HEK293 (cell line): Measurements from ENCODE around the gene SH2D7.

ENCODE experiments used
- CTCF ChIA-PET: fragments of 350-600 bp; formaldehyde crosslinking; extraction: SDS; loops from one replicate; lab custom pipeline; 2021; ENCODE audit warnings: antibody characterized with exemption; lab: Yijun Ruan, JAX
- POLR2A ChIA-PET: fragments of 300-600 bp; formaldehyde crosslinking; extraction: SDS; loops from one replicate; lab custom pipeline; 2020; ENCODE audit warnings: antibody characterized with exemption, inconsistent platforms; lab: Yijun Ruan, JAX
- H3K27ac ChIP-seq: fragments of 200-500 bp; sonication (Bioruptor generic); 2 replicates; pipeline ENCODE4 v1.5.1; 2014; ENCODE audit warnings: low read depth, low read length, control low read depth, inconsistent platforms; ENCODE audit errors: extremely low read depth
- H3K36me3 ChIP-seq, 2 experiments: fragments of 200-500 bp in 1 of 2; sonication (Bioruptor generic) in 1 of 2; 1 replicate in 1 of 2; 2 replicates in 1 of 2; pipeline ENCODE4 v1.5.1; 2014 to 2017; ENCODE audit warnings: inconsistent platforms in 2 of 2, low read length in 2 of 2; ENCODE audit not compliant: control insufficient read depth in 2 of 2, insufficient read depth in 1 of 2
- H3K4me1 ChIP-seq: fragments of 200-500 bp; sonication (Bioruptor generic); 2 replicates; pipeline ENCODE4 v1.5.1; 2014; ENCODE audit warnings: mild to moderate bottlenecking, low read length, inconsistent platforms; ENCODE audit not compliant: control insufficient read depth, insufficient read depth
- H3K4me3 ChIP-seq: 2 replicates; pipeline ENCODE4 v1.5.1; 2011; ENCODE audit warnings: low read depth, mild to moderate bottlenecking, control low read depth, low read length, moderate library complexity
- H3K9me3 ChIP-seq: fragments of 200-500 bp; sonication (Bioruptor generic); 2 replicates; pipeline ENCODE4 v1.5.1; 2014; ENCODE audit warnings: low read depth, low read length, inconsistent platforms; ENCODE audit not compliant: control insufficient read depth, insufficient read depth
- KLF1 ChIP-seq: fragments of 450-650 bp; formaldehyde crosslinking; IDR thresholded peaks from 2 replicates; pipeline ENCODE4 v1.5.1; 2016; ENCODE audit warnings: missing biosample characterization, missing genetic modification characterization
- MYNN ChIP-seq: fragments of 450-650 bp; formaldehyde crosslinking; IDR thresholded peaks from 2 replicates; pipeline ENCODE4 v1.5.1; 2016; ENCODE audit warnings: missing biosample characterization, missing genetic modification characterization, borderline replicate concordance
- TCF7L2 ChIP-seq: IDR thresholded peaks from 2 replicates; pipeline ENCODE4 v1.6.1; 2011; ENCODE audit warnings: low read depth, mild to moderate bottlenecking, inconsistent platforms, low read length, moderate library complexity, borderline replicate concordance
- ZBTB8A ChIP-seq: fragments of 450-650 bp; formaldehyde crosslinking; IDR thresholded peaks from 2 replicates; pipeline ENCODE4 v1.5.1; 2016; ENCODE audit warnings: missing biosample characterization, missing genetic modification characterization
- ZNF146 ChIP-seq: fragments of 450-650 bp; formaldehyde crosslinking; IDR thresholded peaks from 2 replicates; pipeline ENCODE4 v1.5.1; 2016; ENCODE audit warnings: missing biosample characterization, missing genetic modification characterization
- ZNF155 ChIP-seq: fragments of 450-650 bp; formaldehyde crosslinking; IDR thresholded peaks from 2 replicates; pipeline ENCODE4 v1.5.1; 2016; ENCODE audit warnings: missing biosample characterization, missing genetic modification characterization
- ZNF169 ChIP-seq: fragments of 450-650 bp; formaldehyde crosslinking; IDR thresholded peaks from 2 replicates; pipeline ENCODE4 v1.5.1; 2016; ENCODE audit warnings: missing biosample characterization, missing genetic modification characterization
- ZNF248 ChIP-seq: fragments of 450-650 bp; formaldehyde crosslinking; IDR thresholded peaks from 2 replicates; pipeline ENCODE4 v1.5.1; 2017; ENCODE audit warnings: missing biosample characterization, missing genetic modification characterization
- ZNF266 ChIP-seq: fragments of 450-650 bp; formaldehyde crosslinking; IDR thresholded peaks from 2 replicates; pipeline ENCODE4 v1.5.1; 2016; ENCODE audit warnings: missing biosample characterization, missing genetic modification characterization, low read depth
- ZNF354C ChIP-seq: fragments of 450-650 bp; formaldehyde crosslinking; IDR thresholded peaks from 2 replicates; pipeline ENCODE4 v1.5.1; 2016; ENCODE audit warnings: missing biosample characterization, missing genetic modification characterization, low read depth, borderline replicate concordance
- ZNF513 ChIP-seq: fragments of 450-650 bp; IDR thresholded peaks from 2 replicates; pipeline ENCODE4 v1.5.1; 2018; ENCODE audit warnings: missing biosample characterization, missing genetic modification characterization
- ZNF521 ChIP-seq: fragments of 450-650 bp; formaldehyde crosslinking; IDR thresholded peaks from 2 replicates; pipeline ENCODE4 v1.5.1; 2017; ENCODE audit warnings: missing biosample characterization, mild to moderate bottlenecking, missing genetic modification characterization
- ZNF544 ChIP-seq: fragments of 450-650 bp; formaldehyde crosslinking; IDR thresholded peaks from 2 replicates; pipeline ENCODE4 v1.5.0; 2017; ENCODE audit warnings: missing biosample characterization, missing genetic modification characterization
- ZNF558 ChIP-seq: fragments of 450-650 bp; formaldehyde crosslinking; IDR thresholded peaks from 2 replicates; pipeline ENCODE4 v1.5.1; 2016; ENCODE audit warnings: missing biosample characterization, missing genetic modification characterization
- ZNF585B ChIP-seq: fragments of 450-650 bp; formaldehyde crosslinking; IDR thresholded peaks from 2 replicates; pipeline ENCODE4 v1.5.1; 2016; ENCODE audit warnings: missing biosample characterization, missing genetic modification characterization
- ZNF624 ChIP-seq: fragments of 450-650 bp; formaldehyde crosslinking; IDR thresholded peaks from 2 replicates; pipeline ENCODE4 v1.5.1; 2017; ENCODE audit warnings: missing biosample characterization, missing genetic modification characterization
- ZNF777 ChIP-seq: fragments of 450-650 bp; formaldehyde crosslinking; IDR thresholded peaks from 2 replicates; pipeline ENCODE4 v1.5.1; 2017; ENCODE audit warnings: missing biosample characterization, missing genetic modification characterization, borderline replicate concordance
- ZSCAN16 ChIP-seq: fragments of 450-650 bp; formaldehyde crosslinking; IDR thresholded peaks from 2 replicates; pipeline ENCODE4 v1.5.1; 2016; ENCODE audit warnings: missing biosample characterization, missing genetic modification characterization
- ZSCAN18 ChIP-seq: fragments of 450-650 bp; formaldehyde crosslinking; IDR thresholded peaks from 2 replicates; pipeline ENCODE4 v1.5.1; 2016; ENCODE audit warnings: missing biosample characterization, missing genetic modification characterization
- ZSCAN4 ChIP-seq: fragments of 450-650 bp; formaldehyde crosslinking; IDR thresholded peaks from 2 replicates; pipeline ENCODE4 v1.5.1; 2017; ENCODE audit warnings: missing biosample characterization, missing genetic modification characterization

SH2D7 gene

GRCh38 chr15:78085928-78086327 lies 6.4 kb upstream of the SH2D7 start:
- no peaks in the 10 kb centered on the region for H3K36me3 ChIP-seq
- no peaks in the 10 kb centered on the region for H3K4me1 ChIP-seq
- POLR2A ChIA-PET, result no interaction called here
- no peak for TF ChIP-seq ZBTB8A (tag by site-specific recombination)
- no peak for TF ChIP-seq ZSCAN16 (tag by site-specific recombination)
- no peak for TF ChIP-seq ZNF585B (tag by site-specific recombination)
- TF ChIP-seq ZNF155 (tag by site-specific recombination), result no peak
- no peak for TF ChIP-seq ZNF558 (tag by site-specific recombination)
- TF ChIP-seq ZNF777 (tag by site-specific recombination), result no peak
- no peak for TF ChIP-seq ZNF248
- no peak for TF ChIP-seq TCF7L2
- TF ChIP-seq ZNF544, result no peak
- H3K9me3 ChIP-seq, result no peaks in the 10 kb centered on the region
- no peak overlapping the region for H3K27ac ChIP-seq
- CTCF ChIA-PET, result interaction anchor here (0.6 to 1.4 kb wide), 4 partner anchors 10 to 126 kb away, joined by 3 to 7 read pairs (median 4); no protein-coding TSS in a partner anchor
- H3K4me3 ChIP-seq, result no peak overlapping the region

GRCh38 chr15:78087951-78088772 lies 4.2 kb upstream of the SH2D7 start:
- Histone ChIP-seq H3K9me3 (no peaks in the 10 kb centered on the region), H3K4me3 (no peak overlapping the region), H3K4me1 (no peaks in the 10 kb centered on the region), H3K27ac (no peak overlapping the region), H3K36me3 (no peaks in the 10 kb centered on the region)
- CTCF ChIA-PET, result interaction anchor here (0.5 to 1.1 kb wide), 3 partner anchors 20 to 129 kb away, joined by 3 to 5 read pairs (median 3); no protein-coding TSS in a partner anchor
- TF ChIP-seq KLF1 (tag by site-specific recombination) (no peak), MYNN (no peak), ZNF521 (tag by site-specific recombination) (no peak), ZNF624 (tag by site-specific recombination) (no peak), ZNF155 (tag by site-specific recombination) (no peak), ZNF266 (tag by site-specific recombination) (no peak), ZNF169 (tag by site-specific recombination) (no peak), ZNF146 (tag by site-specific recombination) (no peak), ZNF777 (tag by site-specific recombination) (no peak)
- POLR2A ChIA-PET, result interaction anchor here (0.5 kb wide), 2 partner anchors 9 to 477 kb away, joined by 3 to 6 read pairs; no protein-coding TSS in a partner anchor

GRCh38 chr15:78088773-78089080 lies 3.6 kb upstream of the SH2D7 start:
- TF ChIP-seq ZNF354C, result no peak
- H3K4me1 ChIP-seq, result no peaks in the 10 kb centered on the region
- POLR2A ChIA-PET, result interaction anchor here (0.5 kb wide), 2 partner anchors 10 to 476 kb away, joined by 3 to 6 read pairs; no protein-coding TSS in a partner anchor
- CTCF ChIA-PET, result interaction anchor here (0.5 to 1.1 kb wide), 2 partner anchors 19 to 79 kb away, joined by 3 to 5 read pairs; no protein-coding TSS in a partner anchor
- H3K27ac ChIP-seq, result no peak overlapping the region
- no peaks in the 10 kb centered on the region for H3K36me3 ChIP-seq
- no peak overlapping the region for H3K4me3 ChIP-seq
- no peaks in the 10 kb centered on the region for H3K9me3 ChIP-seq

- H3K27ac ChIP-seq, result no peak overlapping the region
- TF ChIP-seq ZNF513 (peak; percentile 99), ZSCAN4 (no peak), ZSCAN18 (no peak)
- POLR2A ChIA-PET, result no interaction called here
- H3K36me3 ChIP-seq, result no peaks in the 10 kb centered on the region
- CTCF ChIA-PET, result interaction anchor here (1.3 to 6.2 kb wide), 2 partner anchors 12 to 18 kb away, joined by 6 to 28 read pairs; partner anchors contain the start of gene TBC1D2B
- no peaks in the 10 kb centered on the region for H3K9me3 ChIP-seq
- H3K4me1 ChIP-seq, result no peaks in the 10 kb centered on the region
- H3K4me3 ChIP-seq, result no peak overlapping the region
Measured at GRCh38 chr15:78090422-78091063, 1.8 kb upstream of the SH2D7 start.
